HG02642 (cell line): ENCODE results near the gene NMRK2.

Experiments used
- ATAC-seq: cut with Tn5 transposase; IDR thresholded peaks from one replicate; pipeline ENCODE4 v1.9.1; 2021; ENCODE audit warnings: mild to moderate bottlenecking; ENCODE audit not compliant: unreplicated experiment, poor library complexity

Gene NMRK2

GRCh38 chr19:3980353-3981251 is 47.7 kb downstream of the NMRK2 start:
- ATAC-seq = no peak

DNA sequence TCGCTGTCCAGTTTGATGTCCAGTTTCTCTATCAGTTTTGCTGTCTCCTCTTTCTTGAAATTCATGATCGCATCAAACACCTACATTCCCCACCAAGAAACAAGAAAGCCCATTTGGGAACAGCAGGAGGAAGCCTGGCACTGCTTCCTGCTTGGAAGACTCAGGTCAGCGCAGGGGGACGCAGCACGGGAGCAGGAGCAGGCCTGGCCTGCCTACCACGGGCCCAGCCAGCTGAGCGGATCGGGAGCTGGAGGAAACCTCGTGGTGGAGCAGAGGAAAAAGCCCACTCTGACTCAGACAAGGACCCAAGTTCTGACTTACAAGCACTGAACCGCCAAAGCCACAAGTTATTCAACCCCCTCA is 48.5 kb downstream of the NMRK2 start:
- ATAC-seq = no peak

GRCh38 chr19:3981736-3982681 is 49.1 kb downstream of the NMRK2 start:
- no peak for ATAC-seq

DNA sequence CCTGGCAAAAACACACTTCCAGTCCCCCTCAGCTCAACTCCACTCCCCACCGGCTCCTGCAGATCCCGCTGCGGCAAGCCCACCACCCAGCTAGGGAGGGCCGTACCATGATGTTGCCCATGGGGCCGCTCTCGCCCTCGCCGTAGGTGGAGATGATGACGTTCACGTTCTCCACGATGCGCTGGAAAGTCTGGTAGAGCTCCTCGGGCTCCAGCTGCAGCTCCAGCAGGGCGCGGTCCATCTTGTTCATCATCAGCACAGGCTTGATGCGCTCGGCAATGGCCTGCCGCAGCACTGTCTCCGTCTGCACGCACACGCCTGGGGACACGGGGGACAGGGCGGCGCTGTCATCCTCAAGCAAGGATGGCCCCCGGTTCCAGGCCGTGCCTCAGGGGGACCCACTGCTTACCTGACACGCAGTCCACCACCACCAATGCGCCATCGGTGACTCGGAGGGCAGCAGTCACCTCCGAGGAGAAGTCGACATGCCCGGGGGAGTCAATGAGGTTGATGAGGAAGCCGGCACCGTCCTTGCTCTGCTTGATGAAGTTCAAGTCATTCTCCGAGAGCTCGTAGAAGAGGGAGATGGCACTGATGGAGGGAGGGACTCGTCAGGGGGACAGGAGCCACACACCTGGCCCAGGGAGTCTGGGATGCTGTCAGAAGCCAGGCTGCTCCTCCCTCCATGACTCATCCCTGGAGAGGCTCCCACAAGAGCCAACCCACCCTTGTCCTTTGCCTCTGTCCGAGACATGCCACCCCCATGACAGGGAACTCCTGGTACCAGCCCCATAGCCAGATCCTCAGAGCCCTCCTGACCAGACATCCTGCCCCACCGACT is 50.1 kb downstream of the NMRK2 start:
- ATAC-seq = no peak

- ATAC-seq = no peak
These were observed 50.7 kb downstream of the NMRK2 start for GRCh38 chr19:3983542-3983914.

GRCh38 chr19:3983936-3984583 is 51.2 kb downstream of the NMRK2 start:
- no peak for ATAC-seq

DNA sequence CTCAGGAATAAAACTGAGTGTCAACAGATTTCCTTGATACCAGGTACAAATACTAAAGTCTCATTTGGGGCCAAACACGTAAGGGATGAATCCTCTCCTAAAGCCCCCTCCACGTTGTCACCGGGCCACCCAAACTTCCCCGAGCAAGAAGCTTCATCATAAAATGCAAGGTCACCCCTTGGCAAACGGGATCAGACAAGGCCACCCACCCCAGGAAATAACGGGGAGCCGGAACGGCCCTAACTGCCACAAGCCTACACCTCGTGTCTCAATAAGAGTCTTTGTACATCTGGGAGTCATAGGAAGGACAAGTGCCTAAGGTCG is 51.7 kb downstream of the NMRK2 start:
- ATAC-seq = no peak

DNA sequence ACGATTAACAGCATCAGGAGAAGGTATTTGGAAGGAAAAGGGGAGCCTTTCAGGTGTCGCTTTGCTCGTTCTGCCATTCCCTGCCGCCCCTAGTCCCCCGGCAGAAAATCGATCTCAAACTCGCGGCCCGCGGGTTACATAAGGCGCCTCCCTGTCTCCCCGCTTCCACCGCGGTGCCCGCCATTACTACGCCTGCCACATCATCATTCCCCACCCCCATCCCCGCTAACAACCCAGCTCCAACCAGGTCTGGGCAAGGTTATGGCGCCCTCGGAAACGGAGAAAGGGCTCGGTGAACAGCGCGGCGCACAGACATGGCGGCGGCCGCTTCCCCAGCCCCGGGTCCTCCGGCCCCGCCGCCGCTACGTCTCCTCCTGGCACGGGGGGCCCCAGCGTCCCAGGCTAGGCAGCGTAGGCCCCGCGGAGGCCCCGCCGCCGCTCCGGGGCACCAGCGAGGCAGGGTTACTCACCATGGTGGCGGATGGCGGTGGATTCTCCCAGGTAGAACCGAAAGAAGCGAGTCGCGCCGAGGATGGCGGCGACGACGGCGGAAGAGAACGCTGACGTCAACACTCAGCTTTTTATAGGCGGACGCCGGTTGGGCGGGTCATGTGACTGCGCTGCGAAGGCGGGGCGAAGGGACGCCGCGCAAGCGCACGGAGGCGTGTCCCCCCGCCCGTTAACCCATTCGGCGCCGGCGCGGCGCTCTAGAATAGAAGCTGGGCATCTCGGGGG is 52.2 kb downstream of the NMRK2 start, which contains the start of gene EEF2:
EEF2 (minus strand) TSS at position 556 of the 735 bp plus-strand sequence; CDS start at position 473, 83 bp downstream.
- ATAC-seq = peak; percentile 58

GRCh38 chr19:3985643-3986259 is 52.9 kb downstream of the NMRK2 start:
- no peak for ATAC-seq

- no peak for ATAC-seq
These were observed 53.6 kb downstream of the NMRK2 start for GRCh38 chr19:3986260-3987041.

- peak; percentile 40 for ATAC-seq
These were observed 54.9 kb downstream of the NMRK2 start for GRCh38 chr19:3987619-3988371.

DNA sequence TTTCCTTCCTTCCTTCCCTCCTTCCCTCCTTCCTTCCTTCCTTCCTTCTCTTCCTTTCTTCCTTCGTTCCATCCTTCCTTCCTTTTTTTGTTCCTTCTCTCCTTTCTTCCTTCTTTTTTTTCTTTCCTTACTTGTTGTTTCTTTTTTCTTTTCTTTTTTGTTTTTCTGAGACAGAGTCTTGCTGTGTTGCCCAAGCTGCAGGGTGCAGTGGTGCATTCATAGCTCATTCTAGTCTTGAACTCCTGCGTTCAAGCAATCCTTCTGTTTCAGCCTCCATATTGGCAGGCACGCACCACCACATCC is 57.9 kb downstream of the NMRK2 start:
- no peak for ATAC-seq
